ENCODE results near the gene GRB14. TPM values are rescaled to one million over a fixed set of nuclear protein-coding genes. Genes with fewer than 3 reads are reported as not detected.

Gene GRB14
- total and polyA plus RNA-seq, 2 donors (not counting 1 experiment from before 2014, with no cell fraction given), result 0.33 to 0.34 TPM

- Histone ChIP-seq H4K20me1 (ENCODE audit: control insufficient read depth, extremely low read depth, insufficient read depth, low read length) (no peaks in the 10 kb centered on the region), H3K4me1 (ENCODE audit: control insufficient read depth, extremely low read depth, insufficient read depth, low read length) (no peaks in the 10 kb centered on the region), H3K9ac (ENCODE audit: insufficient read depth, low read length) (no peak overlapping the region), H2AFZ (ENCODE audit: low read length) (no peak overlapping the region), H3K36me3 (ENCODE audit: control insufficient read depth, insufficient read depth, low read length) (no peaks in the 10 kb centered on the region), H3K4me2 (ENCODE audit: extremely low read depth, insufficient read depth, low read length) (no peak overlapping the region), H3K4me3 (replicated peaks in 1 of 4; ENCODE audit: control extremely low read depth in 1 of 4, insufficient read depth in 1 of 4, low read depth in 3 of 4, low read length in 4 of 4) (no peak overlapping the region), H3K27me3 (ENCODE audit: control insufficient read depth, insufficient read depth, low read length) (no peaks in the 10 kb centered on the region), H3K79me2 (ENCODE audit: control insufficient read depth, insufficient read depth, low read length) (no peaks in the 10 kb centered on the region), H3K9me3 (ENCODE audit: control insufficient read depth, insufficient read depth, low read depth, low read length) (no peaks in the 10 kb centered on the region), H3K27ac (ENCODE audit: insufficient read depth, low read length) (no peak overlapping the region)
- peak in 1 of 2 donors; percentile 77 for DNase-seq (ENCODE audit: low read depth in 2 of 2)
- TF ChIP-seq EZH2 (IDR thresholded peaks at IDR 0.05; ENCODE audit: low read length, missing control alignments), result no peak
- no peak for TF ChIP-seq CTCF (conservative IDR thresholded peaks at IDR 0.05 in 1 of 2, IDR thresholded peaks at IDR 0.05 in 1 of 2; ENCODE audit: low read depth in 1 of 2, low read length in 2 of 2)
Observed at GRCh38 chr2:164523009-164523408, 98.3 kb downstream of the GRB14 start.

- Histone ChIP-seq H3K4me3 (replicated peaks in 1 of 4; ENCODE audit: control extremely low read depth in 1 of 4, insufficient read depth in 1 of 4, low read depth in 3 of 4, low read length in 4 of 4) (no peak overlapping the region), H3K27ac (ENCODE audit: insufficient read depth, low read length) (no peak overlapping the region), H4K20me1 (ENCODE audit: control insufficient read depth, extremely low read depth, insufficient read depth, low read length) (no peaks in the 10 kb centered on the region), H2AFZ (ENCODE audit: low read length) (no peak overlapping the region), H3K27me3 (ENCODE audit: control insufficient read depth, insufficient read depth, low read length) (no peaks in the 10 kb centered on the region), H3K36me3 (ENCODE audit: control insufficient read depth, insufficient read depth, low read length) (no peaks in the 10 kb centered on the region), H3K79me2 (ENCODE audit: control insufficient read depth, insufficient read depth, low read length) (no peaks in the 10 kb centered on the region), H3K9me3 (ENCODE audit: control insufficient read depth, insufficient read depth, low read depth, low read length) (no peaks in the 10 kb centered on the region), H3K4me1 (ENCODE audit: control insufficient read depth, extremely low read depth, insufficient read depth, low read length) (no peaks in the 10 kb centered on the region), H3K9ac (ENCODE audit: insufficient read depth, low read length) (no peak overlapping the region), H3K4me2 (ENCODE audit: extremely low read depth, insufficient read depth, low read length) (no peak overlapping the region)
- TF ChIP-seq EZH2 (IDR thresholded peaks at IDR 0.05; ENCODE audit: low read length, missing control alignments) (no peak), CTCF (conservative IDR thresholded peaks at IDR 0.05 in 1 of 2, IDR thresholded peaks at IDR 0.05 in 1 of 2; ENCODE audit: low read depth in 1 of 2, low read length in 2 of 2) (no peak)
- peak in 1 of 2 donors; percentile 37 for DNase-seq (ENCODE audit: low read depth in 2 of 2)
Observed at GRCh38 chr2:164522561-164522981, 98.7 kb downstream of the GRB14 start.

GRCh38 chr2:164515734-164516133 is 105.5 kb downstream of the GRB14 start:
- no peaks in the 10 kb centered on the region for H3K9me3 ChIP-seq (ENCODE audit: control insufficient read depth, insufficient read depth, low read depth, low read length)
- no peak overlapping the region for H3K4me2 ChIP-seq (ENCODE audit: extremely low read depth, insufficient read depth, low read length)
- H3K4me1 ChIP-seq (ENCODE audit: control insufficient read depth, extremely low read depth, insufficient read depth, low read length), result no peaks in the 10 kb centered on the region
- H2AFZ ChIP-seq (ENCODE audit: low read length), result no peak overlapping the region
- TF ChIP-seq EZH2 (IDR thresholded peaks at IDR 0.05; ENCODE audit: low read length, missing control alignments), result no peak
- no peak for TF ChIP-seq CTCF (conservative IDR thresholded peaks at IDR 0.05 in 1 of 2, IDR thresholded peaks at IDR 0.05 in 1 of 2; ENCODE audit: low read depth in 1 of 2, low read length in 2 of 2)
- H3K9ac ChIP-seq (ENCODE audit: insufficient read depth, low read length), result no peak overlapping the region
- no peaks in the 10 kb centered on the region for H4K20me1 ChIP-seq (ENCODE audit: control insufficient read depth, extremely low read depth, insufficient read depth, low read length)
- DNase-seq (ENCODE audit: low read depth in 2 of 2), result no peak
- no peaks in the 10 kb centered on the region for H3K27me3 ChIP-seq (ENCODE audit: control insufficient read depth, insufficient read depth, low read length)
- no peak overlapping the region for H3K4me3 ChIP-seq (replicated peaks in 1 of 4; ENCODE audit: control extremely low read depth in 1 of 4, insufficient read depth in 1 of 4, low read depth in 3 of 4, low read length in 4 of 4)
- no peak overlapping the region for H3K27ac ChIP-seq (ENCODE audit: insufficient read depth, low read length)
- H3K79me2 ChIP-seq (ENCODE audit: control insufficient read depth, insufficient read depth, low read length), result no peaks in the 10 kb centered on the region
- H3K36me3 ChIP-seq (ENCODE audit: control insufficient read depth, insufficient read depth, low read length), result no peaks in the 10 kb centered on the region
